SK-N-SH (cell line): Measurements from ENCODE around the gene P2RY1. TPM values are rescaled to one million over a fixed set of nuclear protein-coding genes. Genes with fewer than 3 reads are reported as not detected.

ENCODE experiments used
- CTCF ChIA-PET: fragments of 300-600, 350-600 bp; formaldehyde crosslinking; extraction: SDS; loops from one replicate; lab custom pipeline; 2021; lab: Yijun Ruan, JAX
- POLR2A ChIA-PET: fragments of 350-600 bp; sonication (Branson Sonifier 250); formaldehyde crosslinking; extraction: SDS; loops from one replicate; lab custom pipeline; 2020; ENCODE audit warnings: antibody characterized with exemption, inconsistent platforms; lab: Yijun Ruan, JAX
- DNase-seq: peaks from one replicate; pipeline ENCODE4 v3.0.0; 2012
- H2AFZ ChIP-seq: fragments of 200-600 bp; sonication (generic); 2 replicates; pipeline ENCODE4 v1.8.1; 2016; ENCODE audit warnings: antibody characterized with exemption, mild to moderate bottlenecking, low read depth
- H3F3A ChIP-seq: fragments of 200-600 bp; sonication (generic); replicated peaks from 2 replicates; pipeline ENCODE3; 2016; ENCODE audit warnings: antibody characterized with exemption, mild to moderate bottlenecking; ENCODE audit not compliant: insufficient read depth
- H3K27ac ChIP-seq, 2 experiments: fragments of 200-500 bp in 1 of 2; fragments of 200-600 bp in 1 of 2; sonication (Bioruptor generic) in 1 of 2; sonication (generic), shearing (Covaris generic) in 1 of 2; 2 replicates each; pipeline versions ENCODE4 v1.5.1 to v1.6.1; 2014 to 2016; ENCODE audit warnings: low read depth in 2 of 2, inconsistent platforms in 1 of 2, low read length in 1 of 2, mild to moderate bottlenecking in 1 of 2, mixed read lengths in 1 of 2
- H3K27me3 ChIP-seq: fragments of 200-600 bp; sonication (generic), shearing (Covaris generic); 2 replicates; pipeline ENCODE4 v1.6.1; 2016; ENCODE audit warnings: mixed run types; ENCODE audit not compliant: insufficient read depth
- H3K36me3 ChIP-seq, 2 experiments: fragments of 200-500 bp in 1 of 2; fragments of 200-600 bp in 1 of 2; sonication (Bioruptor generic) in 1 of 2; sonication (generic) in 1 of 2; replicated peaks in 1 of 2; 2 replicates each; pipeline versions ENCODE3 to v1.5.1; 2014 to 2016; ENCODE audit warnings: low read length in 1 of 2, mild to moderate bottlenecking in 1 of 2; ENCODE audit not compliant: insufficient read depth in 2 of 2, control insufficient read depth in 1 of 2
- H3K4me1 ChIP-seq, 2 experiments: fragments of 200-500 bp in 1 of 2; fragments of 200-600 bp in 1 of 2; sonication (Bioruptor generic) in 1 of 2; sonication (generic), shearing (Covaris generic) in 1 of 2; 2 replicates each; pipeline versions ENCODE4 v1.5.1 to v1.6.1; 2014 to 2016; ENCODE audit warnings: low read depth in 1 of 2, low read length in 1 of 2, mixed run types in 1 of 2; ENCODE audit not compliant: insufficient read depth in 2 of 2, control insufficient read depth in 1 of 2
- H3K4me2 ChIP-seq: fragments of 200-600 bp; sonication (generic), shearing (Covaris generic); 2 replicates; pipeline ENCODE4 v1.6.1; 2017; ENCODE audit warnings: mixed run types
- H3K4me3 ChIP-seq, 2 experiments: fragments of 200-500 bp in 1 of 2; fragments of 200-600 bp in 1 of 2; sonication (Bioruptor generic) in 1 of 2; sonication (generic), shearing (Covaris generic) in 1 of 2; 2 replicates each; pipeline versions ENCODE4 v1.5.1 to v1.8.1; 2014 to 2016; ENCODE audit warnings: low read depth in 2 of 2, inconsistent platforms in 1 of 2, low read length in 1 of 2, mild to moderate bottlenecking in 1 of 2, mixed read lengths in 1 of 2, moderate library complexity in 1 of 2
- H3K79me2 ChIP-seq: fragments of 200-600 bp; sonication (generic); 2 replicates; pipeline ENCODE4 v1.8.1; 2017; ENCODE audit warnings: mild to moderate bottlenecking; ENCODE audit not compliant: insufficient read depth
- H3K9ac ChIP-seq: fragments of 200-600 bp; sonication (generic); 2 replicates; pipeline ENCODE4 v1.6.1; 2017; ENCODE audit warnings: mixed run types
- H3K9me2 ChIP-seq: fragments of 200-600 bp; sonication (generic); 2 replicates; pipeline ENCODE4 v1.6.1; 2017; ENCODE audit warnings: mixed run types
- H3K9me3 ChIP-seq: fragments of 200-600 bp; sonication (generic); 2 replicates; pipeline ENCODE4 v1.6.1; 2017; ENCODE audit warnings: mixed run types, mild to moderate bottlenecking, moderate library complexity
- H4K20me1 ChIP-seq: fragments of 200-600 bp; sonication (generic); 2 replicates; pipeline ENCODE4 v1.6.1; 2017; ENCODE audit warnings: mild to moderate bottlenecking, mixed run types; ENCODE audit not compliant: insufficient read depth
- CHD2 ChIP-seq: fragments of 150-350 bp; IDR thresholded peaks from 2 replicates; pipeline ENCODE4 v1.6.1; 2018; ENCODE audit warnings: low read length; ENCODE audit not compliant: partially characterized antibody
- ELF1 ChIP-seq: IDR thresholded peaks from 2 replicates; pipeline ENCODE4 v1.4.0; 2012
- EP300 ChIP-seq, 2 experiments: IDR thresholded peaks; 2 replicates each; pipeline versions ENCODE4 v1.4.0 to v1.6.1; 2012; ENCODE audit warnings: borderline replicate concordance in 1 of 2, low read depth in 1 of 2, low read length in 1 of 2
- GABPA ChIP-seq: IDR thresholded peaks from 2 replicates; pipeline ENCODE4 v1.4.0; 2012; ENCODE audit warnings: low read depth, mild to moderate bottlenecking
- GATA2 ChIP-seq: sonication (generic); formaldehyde crosslinking; IDR thresholded peaks from 2 replicates; pipeline ENCODE4 v1.5.0; 2020; ENCODE audit warnings: mild to moderate bottlenecking, missing genetic modification reagents
- MEF2A ChIP-seq: IDR thresholded peaks from 2 replicates; pipeline ENCODE4 v1.4.0; 2012; ENCODE audit warnings: low read depth, borderline replicate concordance
- POLR2AphosphoS5 ChIP-seq: IDR thresholded peaks from 2 replicates; pipeline ENCODE4 v1.6.1; 2012; ENCODE audit warnings: low read depth, low read length
- RCOR1 ChIP-seq: fragments of 150-350 bp; IDR thresholded peaks from 2 replicates; pipeline ENCODE4 v1.6.1; 2017; ENCODE audit warnings: antibody characterized with exemption, low read length
- RFX5 ChIP-seq: IDR thresholded peaks from 2 replicates; pipeline ENCODE4 v1.6.1; 2012; ENCODE audit warnings: mild to moderate bottlenecking, improper control_type of control experiment, low read length
- TEAD4 ChIP-seq: IDR thresholded peaks from 2 replicates; pipeline ENCODE4 v1.4.0; 2012; ENCODE audit warnings: mild to moderate bottlenecking, borderline replicate concordance; ENCODE audit not compliant: insufficient read depth
- YY1 ChIP-seq: IDR thresholded peaks from 2 replicates; pipeline ENCODE4 v1.4.0; 2012; ENCODE audit warnings: low read depth, mild to moderate bottlenecking
- WGBS: methylation state at CpG from one replicate; pipeline ENCODE4 v1.1.6; 2017; ENCODE audit warnings: low lambda C conversion rate; 5-methylcytosine and 5-hydroxymethylcytosine counted together
- polyA plus RNA-seq, 3 experiments: library from polyadenylated mRNA; depleted of rRNA; stranded (reverse); fragments of >200 nt; gene quantifications; 2 replicates each; pipeline ENCODE4 v1.2.3, GENCODE V29; 2012
- TF ChIP-seq, protein P1 (sequence below): fragments of 200-600 bp; sonication (generic); IDR thresholded peaks from 2 replicates; pipeline ENCODE4 v1.6.1; 2017; ENCODE audit warnings: antibody characterized with exemption, mild to moderate bottlenecking, moderate library complexity
- TF ChIP-seq, protein P2 (sequence below): IDR thresholded peaks from 2 replicates; pipeline ENCODE4 v1.4.0; 2012; ENCODE audit warnings: low read depth, borderline replicate concordance
- TF ChIP-seq, protein P3 (sequence below): IDR thresholded peaks from 2 replicates; pipeline ENCODE4; 2012
- TF ChIP-seq, protein P4 (sequence below): fragments of 150-350 bp; IDR thresholded peaks from 2 replicates; pipeline ENCODE4 v1.6.1; 2017; ENCODE audit warnings: antibody characterized with exemption, low read length, low read depth, borderline replicate concordance

P2RY1 gene
- polyA plus RNA-seq, 1 of the 3 experiments (the other 2 are of a cell fraction): not detected

DNA sequence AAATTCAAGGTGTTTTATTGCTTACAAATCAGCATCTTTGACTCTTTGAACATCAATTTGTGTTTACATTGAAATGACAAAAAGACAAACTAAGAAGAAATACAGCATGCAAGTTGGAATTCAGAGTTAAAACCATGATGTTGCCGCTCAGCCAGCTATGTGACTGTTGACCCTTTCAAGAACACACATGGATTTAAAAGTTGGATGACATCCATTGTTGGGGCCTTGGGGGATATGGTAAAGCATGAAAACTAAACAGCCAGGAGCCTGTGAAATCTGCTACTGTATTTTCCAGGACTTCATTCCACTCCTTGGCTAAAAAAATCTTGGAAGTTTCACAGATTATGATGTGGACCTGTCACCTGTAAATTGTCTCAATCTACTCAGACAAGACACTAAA, 4.6 kb downstream of the P2RY1 start (continued):
- TF ChIP-seq, protein P1, sequence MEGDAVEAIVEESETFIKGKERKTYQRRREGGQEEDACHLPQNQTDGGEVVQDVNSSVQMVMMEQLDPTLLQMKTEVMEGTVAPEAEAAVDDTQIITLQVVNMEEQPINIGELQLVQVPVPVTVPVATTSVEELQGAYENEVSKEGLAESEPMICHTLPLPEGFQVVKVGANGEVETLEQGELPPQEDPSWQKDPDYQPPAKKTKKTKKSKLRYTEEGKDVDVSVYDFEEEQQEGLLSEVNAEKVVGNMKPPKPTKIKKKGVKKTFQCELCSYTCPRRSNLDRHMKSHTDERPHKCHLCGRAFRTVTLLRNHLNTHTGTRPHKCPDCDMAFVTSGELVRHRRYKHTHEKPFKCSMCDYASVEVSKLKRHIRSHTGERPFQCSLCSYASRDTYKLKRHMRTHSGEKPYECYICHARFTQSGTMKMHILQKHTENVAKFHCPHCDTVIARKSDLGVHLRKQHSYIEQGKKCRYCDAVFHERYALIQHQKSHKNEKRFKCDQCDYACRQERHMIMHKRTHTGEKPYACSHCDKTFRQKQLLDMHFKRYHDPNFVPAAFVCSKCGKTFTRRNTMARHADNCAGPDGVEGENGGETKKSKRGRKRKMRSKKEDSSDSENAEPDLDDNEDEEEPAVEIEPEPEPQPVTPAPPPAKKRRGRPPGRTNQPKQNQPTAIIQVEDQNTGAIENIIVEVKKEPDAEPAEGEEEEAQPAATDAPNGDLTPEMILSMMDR: no peak
- TF ChIP-seq EP300 (IDR thresholded peaks at IDR 0.05; ENCODE audit: borderline replicate concordance in 1 of 2, low read depth in 1 of 2, low read length in 1 of 2) (no peak), GABPA (no peak)

DNA sequence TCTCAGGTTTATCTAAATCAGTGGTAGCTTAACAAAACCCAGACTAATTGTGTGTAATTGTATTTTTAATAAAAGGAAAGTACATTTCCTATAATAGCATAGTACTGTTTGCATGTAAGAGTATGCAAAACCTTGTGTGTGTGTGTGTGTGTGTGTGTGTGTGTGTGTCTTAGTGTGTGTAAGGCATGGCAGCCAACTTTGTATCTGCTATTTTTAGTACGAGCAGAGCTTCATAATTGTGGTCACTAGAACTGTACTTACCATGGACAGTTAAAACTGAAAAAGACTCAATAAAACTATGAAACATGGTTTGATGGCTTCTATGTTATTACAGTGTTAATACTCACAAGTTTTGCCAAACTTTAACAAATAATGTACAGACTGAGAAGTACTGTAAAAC, 6.2 kb downstream of the P2RY1 start:
- Histone ChIP-seq H4K20me1 (no peaks in the 10 kb centered on the region), H3K9ac (no peak overlapping the region), H3K79me2 (no peaks in the 10 kb centered on the region), H3K4me1 (no peaks in the 10 kb centered on the region), H3K9me3 (no peaks in the 10 kb centered on the region), H3K36me3 (no peaks in the 10 kb centered on the region), H2AFZ (no peak overlapping the region), H3F3A (no peaks in the 10 kb centered on the region), H3K27ac (no peak overlapping the region), H3K27me3 (peaks cover 15% of the 10 kb centered on the region; the same call in 1 of the 2 replicates), H3K4me3 (no peak overlapping the region), H3K9me2 (no peaks in the 10 kb centered on the region), H3K4me2 (no peak overlapping the region)
- ChIA-PET POLR2A (no interaction called here), CTCF (no interaction called here)
- WGBS: 13% methylated on average over 1 of the region's 1 CpG
- no peak for DNase-seq
- TF ChIP-seq RCOR1: no peak
- TF ChIP-seq ELF1: no peak
- TF ChIP-seq, protein P2, sequence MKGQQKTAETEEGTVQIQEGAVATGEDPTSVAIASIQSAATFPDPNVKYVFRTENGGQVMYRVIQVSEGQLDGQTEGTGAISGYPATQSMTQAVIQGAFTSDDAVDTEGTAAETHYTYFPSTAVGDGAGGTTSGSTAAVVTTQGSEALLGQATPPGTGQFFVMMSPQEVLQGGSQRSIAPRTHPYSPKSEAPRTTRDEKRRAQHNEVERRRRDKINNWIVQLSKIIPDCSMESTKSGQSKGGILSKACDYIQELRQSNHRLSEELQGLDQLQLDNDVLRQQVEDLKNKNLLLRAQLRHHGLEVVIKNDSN: no peak
- no peak for TF ChIP-seq YY1
- TF ChIP-seq, protein P3, sequence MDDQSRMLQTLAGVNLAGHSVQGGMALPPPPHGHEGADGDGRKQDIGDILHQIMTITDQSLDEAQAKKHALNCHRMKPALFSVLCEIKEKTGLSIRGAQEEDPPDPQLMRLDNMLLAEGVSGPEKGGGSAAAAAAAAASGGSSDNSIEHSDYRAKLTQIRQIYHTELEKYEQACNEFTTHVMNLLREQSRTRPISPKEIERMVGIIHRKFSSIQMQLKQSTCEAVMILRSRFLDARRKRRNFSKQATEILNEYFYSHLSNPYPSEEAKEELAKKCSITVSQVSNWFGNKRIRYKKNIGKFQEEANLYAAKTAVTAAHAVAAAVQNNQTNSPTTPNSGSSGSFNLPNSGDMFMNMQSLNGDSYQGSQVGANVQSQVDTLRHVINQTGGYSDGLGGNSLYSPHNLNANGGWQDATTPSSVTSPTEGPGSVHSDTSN: no peak
- no peak for TF ChIP-seq POLR2AphosphoS5
- no peak for TF ChIP-seq GATA2 (CRISPR knock-in tag)
- TF ChIP-seq, protein P4, sequence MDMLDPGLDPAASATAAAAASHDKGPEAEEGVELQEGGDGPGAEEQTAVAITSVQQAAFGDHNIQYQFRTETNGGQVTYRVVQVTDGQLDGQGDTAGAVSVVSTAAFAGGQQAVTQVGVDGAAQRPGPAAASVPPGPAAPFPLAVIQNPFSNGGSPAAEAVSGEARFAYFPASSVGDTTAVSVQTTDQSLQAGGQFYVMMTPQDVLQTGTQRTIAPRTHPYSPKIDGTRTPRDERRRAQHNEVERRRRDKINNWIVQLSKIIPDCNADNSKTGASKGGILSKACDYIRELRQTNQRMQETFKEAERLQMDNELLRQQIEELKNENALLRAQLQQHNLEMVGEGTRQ: no peak
- TF ChIP-seq RFX5: no peak
- TF ChIP-seq CHD2: no peak
- no peak for TF ChIP-seq MEF2A
- TF ChIP-seq TEAD4: no peak
